GM23338 (cell line): ENCODE measurements around the gene MYOC. TPM values are rescaled to one million over a fixed set of nuclear protein-coding genes. Genes with fewer than 3 reads are reported as not detected.

ENCODE experiments used
- ATAC-seq: fragments of 200-7000 bp; cut with Tn5 transposase; 3 replicates; pipeline ENCODE4 v1.9.1; 2020
- DNase-seq: peaks from one replicate; pipeline ENCODE4 v3.0.0-alpha.2; 2015; ENCODE audit warnings: low spot score
- H2AFZ ChIP-seq: fragments of 200-600 bp; sonication (generic); 2 replicates; pipeline ENCODE4 v1.8.0; 2016; ENCODE audit warnings: antibody characterized with exemption, mild to moderate bottlenecking, moderate library complexity
- H3F3A ChIP-seq: fragments of 200-600 bp; sonication (generic); replicated peaks from 2 replicates; pipeline ENCODE4 v1.8.0; 2017; ENCODE audit warnings: antibody characterized with exemption, mixed run types, low read depth
- H3K27ac ChIP-seq: fragments of 200-600 bp; sonication (generic); 2 replicates; pipeline ENCODE4 v1.6.1; 2016; ENCODE audit warnings: low read depth
- H3K27me3 ChIP-seq: fragments of 200-600 bp; sonication (generic); 2 replicates; pipeline ENCODE4 v1.8.0; 2016; ENCODE audit warnings: mild to moderate bottlenecking, mixed run types, moderate library complexity; ENCODE audit not compliant: insufficient read depth
- H3K36me3 ChIP-seq: fragments of 200-600 bp; sonication (generic); 2 replicates; pipeline ENCODE4 v1.8.0; 2016; ENCODE audit warnings: mild to moderate bottlenecking; ENCODE audit not compliant: insufficient read depth
- H3K4me1 ChIP-seq: fragments of 200-600 bp; sonication (generic); 2 replicates; pipeline ENCODE4 v1.8.0; 2016; ENCODE audit warnings: mild to moderate bottlenecking, moderate library complexity; ENCODE audit not compliant: insufficient read depth
- H3K4me2 ChIP-seq: fragments of 200-600 bp; sonication (generic); 2 replicates; pipeline ENCODE4 v1.7.1; 2017; ENCODE audit warnings: mixed run types
- H3K4me3 ChIP-seq: fragments of 200-600 bp; sonication (generic); 2 replicates; pipeline ENCODE4 v1.6.1; 2016; ENCODE audit warnings: mixed run types
- H3K79me2 ChIP-seq: fragments of 200-600 bp; sonication (generic); replicated peaks from 2 replicates; pipeline ENCODE4 v1.8.0; 2017; ENCODE audit warnings: mild to moderate bottlenecking; ENCODE audit not compliant: insufficient read depth
- H3K9me2 ChIP-seq: fragments of 200-600 bp; sonication (generic); 2 replicates; pipeline ENCODE4 v1.8.0; 2017; ENCODE audit not compliant: insufficient read depth
- H4K20me1 ChIP-seq: fragments of 200-600 bp; sonication (generic); replicated peaks from 2 replicates; pipeline ENCODE4 v1.8.0; 2017; ENCODE audit warnings: mild to moderate bottlenecking; ENCODE audit not compliant: insufficient read depth
- H3K27ac Mint-ChIP-seq: 2 replicates; pipeline ENCODE4 v1.8.0; 2020; ENCODE audit warnings: inconsistent platforms, mild to moderate bottlenecking, moderate library complexity, mixed read lengths
- H3K27me3 Mint-ChIP-seq: 3 replicates; pipeline ENCODE4 v1.8.0; 2022; ENCODE audit warnings: low read depth, mild to moderate bottlenecking, moderate library complexity, mixed read lengths, inconsistent platforms; ENCODE audit not compliant: insufficient read depth, poor library complexity
- H3K36me3 Mint-ChIP-seq: 3 replicates; pipeline ENCODE4 v1.8.0; 2021; ENCODE audit warnings: low read depth, mild to moderate bottlenecking, inconsistent platforms, moderate library complexity, mixed read lengths
- H3K4me1 Mint-ChIP-seq: 3 replicates; pipeline ENCODE4 v1.8.0; 2020; ENCODE audit warnings: mild to moderate bottlenecking, inconsistent platforms, mixed read lengths
- H3K4me3 Mint-ChIP-seq: 3 replicates; pipeline ENCODE4 v1.8.0; 2021; ENCODE audit warnings: moderate library complexity, mild to moderate bottlenecking, inconsistent platforms, mixed read lengths
- H3K9me3 Mint-ChIP-seq: 3 replicates; pipeline ENCODE4 v1.8.0; 2020; ENCODE audit warnings: moderate library complexity, mild to moderate bottlenecking, inconsistent platforms, mixed read lengths
- CTCF ChIP-seq, 2 experiments: fragments of 200-600 bp in 1 of 2; sonication (generic) in 1 of 2; conservative IDR thresholded peaks; 2 replicates each; pipeline versions ENCODE4 v1.5.1 to v1.6.1; 2016 to 2017; ENCODE audit warnings: antibody characterized with exemption in 2 of 2, low read depth in 2 of 2, mild to moderate bottlenecking in 2 of 2, moderate library complexity in 1 of 2
- ETS1 ChIP-seq: IDR thresholded peaks from 2 replicates; pipeline ENCODE4 v1.6.1; 2016; ENCODE audit warnings: antibody characterized with exemption
- ZNF331 ChIP-seq: fragments of 250-450 bp; sonication (Bioruptor Pico); IDR thresholded peaks from 2 replicates; pipeline ENCODE4 v1.5.0; 2020; ENCODE audit warnings: low read depth, mild to moderate bottlenecking, moderate library complexity
- ZNF462 ChIP-seq: fragments of 250-450 bp; sonication (Bioruptor Pico); IDR thresholded peaks from 2 replicates; pipeline ENCODE4 v1.5.0; 2020; ENCODE audit warnings: mild to moderate bottlenecking, moderate library complexity
- polyA plus RNA-seq: library from polyadenylated mRNA; unstranded; fragments of >200 nt; fragmentation: Nextera tagmentation; extraction: Ambion mirVana; gene quantifications from 2 replicates; pipeline ENCODE4 v1.2.1, GENCODE V29; 2016
- total RNA-seq: library from RNA; depleted of rRNA; stranded (reverse); fragments of >200 nt; shearing (Covaris generic); gene quantifications from 2 replicates; pipeline ENCODE4 v1.2.3, GENCODE V29; 2014

The MYOC gene
- total and polyA plus RNA-seq, 2 experiments from 2014 or later = not detected

GRCh38 chr1:171635661-171636060, 16.8 kb downstream of the MYOC start:
- Histone ChIP-seq H3K4me2 (no peak overlapping the region), H4K20me1 (no peaks in the 10 kb centered on the region), H2AFZ (no peak overlapping the region), H3K27ac (no peak overlapping the region), H3K4me1 (peaks cover 1% of the 10 kb centered on the region; the same call in 1 of the 2 replicates), H3K9me2 (no peaks in the 10 kb centered on the region), H3K4me3 (no peak overlapping the region), H3K36me3 (no peaks in the 10 kb centered on the region), H3K27me3 (no peaks in the 10 kb centered on the region), H3F3A (no peaks in the 10 kb centered on the region), H3K79me2 (no peaks in the 10 kb centered on the region)
- Mint-ChIP-seq H3K27me3 (no peaks in the 10 kb centered on the region), H3K4me3 (no peak overlapping the region), H3K27ac (no peak overlapping the region), H3K9me3 (no peaks in the 10 kb centered on the region; the same call in 1 of the 3 replicates), H3K36me3 (no peaks in the 10 kb centered on the region), H3K4me1 (peaks cover 2% of the 10 kb centered on the region)
- TF ChIP-seq CTCF (conservative IDR thresholded peaks at IDR 0.05; ENCODE audit: low read depth in 2 of 2) = no peak
- no peak for TF ChIP-seq ZNF331 (CRISPR knock-in tag)
- TF ChIP-seq ETS1 = no peak
- TF ChIP-seq ZNF462 = no peak
- ATAC-seq (no peak), DNase-seq (no peak)
